ENCODE data around the gene SERPINB13. TPM values are rescaled to one million over a fixed set of nuclear protein-coding genes. Genes with fewer than 3 reads are reported as not detected.

The SERPINB13 gene
- polyA plus RNA-seq = not detected

- H3K27ac Mint-ChIP-seq = no peak within 1 kb of the TSS
- H3K36me3 Mint-ChIP-seq = no peaks in the 10 kb centered on the region
- H3K4me1 Mint-ChIP-seq = no peaks in the 10 kb centered on the region
- peaks cover 0 to 13% (median 4%) of the 10 kb centered on the region in 3 donors for H3K27me3 Mint-ChIP-seq (ENCODE audit: low read depth in 3 of 3)
- DNase-seq = no peak
- H3K9me3 Mint-ChIP-seq = peaks cover 0 to 1% (median 0%) of the 10 kb centered on the region in 6 donors
- no peak within 1 kb of the TSS for H3K4me3 Mint-ChIP-seq
These were observed at the start of gene SERPINB13 for GRCh38 chr18:63586966-63587365. TSS of gene SERPINB13 (plus strand) at chr18:63587343. CDS start at chr18:63588668, 1,325 bp downstream.

- Mint-ChIP-seq H3K27me3 (ENCODE audit: low read depth in 3 of 3) (peaks cover 2 to 10% (median 3%) of the 10 kb centered on the region in 3 donors), H3K4me3 (no peak overlapping the region), H3K27ac (no peak overlapping the region), H3K4me1 (peaks cover 0 to 2% of the 10 kb centered on the region in 2 donors), H3K9me3 (no peaks in the 10 kb centered on the region), H3K36me3 (no peaks in the 10 kb centered on the region)
- DNase-seq = no peak
These were observed 47.1 kb upstream of the SERPINB13 start for GRCh38 chr18:63539904-63540510.

- DNase-seq = no peak
- Mint-ChIP-seq H3K36me3 (no peaks in the 10 kb centered on the region), H3K4me3 (no peak within 1 kb of the TSS), H3K27me3 (ENCODE audit: low read depth in 3 of 3) (peaks cover 2 to 10% (median 6%) of the 10 kb centered on the region in 3 donors), H3K4me1 (no peaks in the 10 kb centered on the region), H3K27ac (no peak within 1 kb of the TSS), H3K9me3 (no peaks in the 10 kb centered on the region)
These were observed 45.1 kb upstream of the SERPINB13 start, which contains the start of gene SERPINB12 for GRCh38 chr18:63542069-63542468. TSS of gene SERPINB12 (plus strand) at chr18:63542369. CDS start at chr18:63556160, 13,791 bp downstream.

GRCh38 chr18:63544017-63544416 lies 43.1 kb upstream of the SERPINB13 start:
- H3K9me3 Mint-ChIP-seq = peaks cover 0 to 3% (median 0%) of the 10 kb centered on the region in 6 donors
- no peak overlapping the region for H3K4me3 Mint-ChIP-seq
- H3K27me3 Mint-ChIP-seq (ENCODE audit: low read depth in 3 of 3) = peaks cover 2 to 10% (median 7%) of the 10 kb centered on the region in 3 donors
- no peaks in the 10 kb centered on the region for H3K4me1 Mint-ChIP-seq
- H3K27ac Mint-ChIP-seq = no peak overlapping the region
- DNase-seq = no peak
- no peaks in the 10 kb centered on the region for H3K36me3 Mint-ChIP-seq

GRCh38 chr18:63545000-63545399 lies 42.1 kb upstream of the SERPINB13 start:
- H3K27me3 Mint-ChIP-seq (ENCODE audit: low read depth in 3 of 3) = peaks cover 2 to 6% (median 4%) of the 10 kb centered on the region in 3 donors
- H3K4me1 Mint-ChIP-seq = no peaks in the 10 kb centered on the region
- H3K27ac Mint-ChIP-seq = no peak overlapping the region
- H3K36me3 Mint-ChIP-seq = no peaks in the 10 kb centered on the region
- H3K9me3 Mint-ChIP-seq = peaks cover 0 to 3% (median 0%) of the 10 kb centered on the region in 6 donors
- DNase-seq = no peak
- H3K4me3 Mint-ChIP-seq = no peak overlapping the region

GRCh38 chr18:63550068-63550467 lies 37.1 kb upstream of the SERPINB13 start:
- Mint-ChIP-seq H3K27ac (no peak overlapping the region), H3K4me1 (no peaks in the 10 kb centered on the region), H3K36me3 (no peaks in the 10 kb centered on the region), H3K27me3 (ENCODE audit: low read depth in 3 of 3) (peaks cover 3 to 6% (median 4%) of the 10 kb centered on the region in 3 donors), H3K9me3 (peaks cover 0 to 3% (median 0%) of the 10 kb centered on the region in 6 donors), H3K4me3 (no peak overlapping the region)
- DNase-seq = no peak

- Mint-ChIP-seq H3K4me1 (no peaks in the 10 kb centered on the region), H3K27ac (no peak overlapping the region), H3K9me3 (peaks cover 0 to 3% (median 0%) of the 10 kb centered on the region in 6 donors), H3K4me3 (no peak overlapping the region), H3K36me3 (no peaks in the 10 kb centered on the region), H3K27me3 (ENCODE audit: low read depth in 3 of 3) (peaks cover 1 to 6% (median 3%) of the 10 kb centered on the region in 3 donors)
- DNase-seq = no peak
These were observed 35.4 kb upstream of the SERPINB13 start for GRCh38 chr18:63551769-63552168.

- Mint-ChIP-seq H3K27ac (no peak overlapping the region), H3K27me3 (ENCODE audit: low read depth in 3 of 3) (peaks cover 0 to 6% (median 3%) of the 10 kb centered on the region in 3 donors), H3K4me1 (no peaks in the 10 kb centered on the region), H3K4me3 (no peak overlapping the region), H3K9me3 (peaks cover 0 to 3% (median 0%) of the 10 kb centered on the region in 6 donors), H3K36me3 (no peaks in the 10 kb centered on the region)
- DNase-seq = no peak
These were observed 34.6 kb upstream of the SERPINB13 start for GRCh38 chr18:63552581-63552980.

GRCh38 chr18:63553081-63553480 lies 34.1 kb upstream of the SERPINB13 start:
- Mint-ChIP-seq H3K27me3 (ENCODE audit: low read depth in 3 of 3) (peaks cover 0 to 6% (median 3%) of the 10 kb centered on the region in 3 donors), H3K27ac (no peak overlapping the region), H3K4me1 (no peaks in the 10 kb centered on the region), H3K4me3 (no peak overlapping the region), H3K36me3 (no peaks in the 10 kb centered on the region), H3K9me3 (no peaks in the 10 kb centered on the region)
- no peak for DNase-seq

- Mint-ChIP-seq H3K4me1 (no peaks in the 10 kb centered on the region), H3K36me3 (no peaks in the 10 kb centered on the region), H3K27ac (no peak overlapping the region), H3K4me3 (no peak overlapping the region), H3K9me3 (peaks cover 0 to 2% (median 0%) of the 10 kb centered on the region in 6 donors), H3K27me3 (ENCODE audit: low read depth in 3 of 3) (peaks cover 0 to 7% (median 1%) of the 10 kb centered on the region in 3 donors)
- DNase-seq = no peak
These were observed 27.3 kb upstream of the SERPINB13 start for GRCh38 chr18:63559567-63560491.

- H3K27ac Mint-ChIP-seq = no peak overlapping the region
- DNase-seq = no peak
These were observed 24.9 kb upstream of the SERPINB13 start for GRCh38 chr18:63562284-63562683.

GRCh38 chr18:63564021-63564420 lies 23.1 kb upstream of the SERPINB13 start:
- H3K4me1 Mint-ChIP-seq = no peaks in the 10 kb centered on the region
- no peak for DNase-seq
- no peak overlapping the region for H3K4me3 Mint-ChIP-seq
- peaks cover 0 to 2% (median 0%) of the 10 kb centered on the region in 6 donors for H3K9me3 Mint-ChIP-seq
- no peaks in the 10 kb centered on the region for H3K36me3 Mint-ChIP-seq
- no peak overlapping the region for H3K27ac Mint-ChIP-seq
- H3K27me3 Mint-ChIP-seq (ENCODE audit: low read depth in 3 of 3) = peaks cover 1 to 7% (median 4%) of the 10 kb centered on the region in 3 donors

More at GRCh38 chr18:63562284-63562683, 24.9 kb upstream of the SERPINB13 start:
- H3K9me3 Mint-ChIP-seq = peaks cover 0 to 2% (median 0%) of the 10 kb centered on the region in 6 donors
- peaks cover 1 to 7% (median 4%) of the 10 kb centered on the region in 3 donors for H3K27me3 Mint-ChIP-seq (ENCODE audit: low read depth in 3 of 3)
- H3K4me1 Mint-ChIP-seq = no peaks in the 10 kb centered on the region
- no peak overlapping the region for H3K4me3 Mint-ChIP-seq
- H3K36me3 Mint-ChIP-seq = no peaks in the 10 kb centered on the region

GRCh38 chr18:63564561-63564960 lies 22.6 kb upstream of the SERPINB13 start:
- DNase-seq = no peak
- peaks cover 0 to 2% (median 0%) of the 10 kb centered on the region in 6 donors for H3K9me3 Mint-ChIP-seq
- no peaks in the 10 kb centered on the region for H3K4me1 Mint-ChIP-seq
- no peak overlapping the region for H3K27ac Mint-ChIP-seq
- H3K4me3 Mint-ChIP-seq = no peak overlapping the region
- H3K36me3 Mint-ChIP-seq = no peaks in the 10 kb centered on the region
- peaks cover 1 to 7% (median 4%) of the 10 kb centered on the region in 3 donors for H3K27me3 Mint-ChIP-seq (ENCODE audit: low read depth in 3 of 3)

- Mint-ChIP-seq H3K4me1 (no peaks in the 10 kb centered on the region), H3K27me3 (ENCODE audit: low read depth in 3 of 3) (peaks cover 1 to 12% (median 4%) of the 10 kb centered on the region in 3 donors), H3K4me3 (no peak overlapping the region), H3K9me3 (peaks cover 0 to 2% (median 0%) of the 10 kb centered on the region in 6 donors), H3K36me3 (no peaks in the 10 kb centered on the region), H3K27ac (no peak overlapping the region)
- DNase-seq = no peak
These were observed 19.9 kb upstream of the SERPINB13 start for GRCh38 chr18:63567276-63567675.
